Activated naive CD8-positive, alpha-beta T cell treated with anti-CD3 and anti-CD28 coated beads, Interleukin-2, amount 50 U/mL, for 24 hours (primary cell): ENCODE results near the gene C1orf94.
"Not testable (repeated sequence)": the region's sequence is repeated elsewhere in the genome, so short reads cannot be mapped to it uniquely, and the experiment has no call there.

Experiments used
- ATAC-seq: fragments of 150-1000 bp; cut with Tn5 transposase; one replicate; pipeline ENCODE4 v1.10.0; 2021
- DNase-seq: peaks from one replicate; pipeline ENCODE4 v3.0.0; 2021
- H3K27ac Mint-ChIP-seq: one replicate; pipeline ENCODE4 v1.8.0; 2021; ENCODE audit warnings: mild to moderate bottlenecking, mixed read lengths
- H3K27me3 Mint-ChIP-seq: one replicate; pipeline ENCODE4 v1.8.0; 2021; ENCODE audit warnings: mixed read lengths
- H3K36me3 Mint-ChIP-seq: one replicate; pipeline ENCODE4 v1.8.0; 2021; ENCODE audit warnings: low read depth, mixed read lengths
- H3K4me1 Mint-ChIP-seq: one replicate; pipeline ENCODE4 v1.8.0; 2021; ENCODE audit warnings: mixed read lengths
- H3K4me3 Mint-ChIP-seq: one replicate; pipeline ENCODE4 v1.8.0; 2021; ENCODE audit warnings: mild to moderate bottlenecking, moderate library complexity, mixed read lengths
- H3K9me3 Mint-ChIP-seq: one replicate; pipeline ENCODE4 v1.8.0; 2021; ENCODE audit warnings: mixed read lengths

The C1orf94 gene

GRCh38 chr1:34153246-34153645 lies 23.5 kb upstream of the C1orf94 start:
- H3K4me1 Mint-ChIP-seq, result no peaks in the 10 kb centered on the region
- no peak overlapping the region for H3K27ac Mint-ChIP-seq
- DNase-seq (no peak), ATAC-seq (no peak)
- no peaks in the 10 kb centered on the region for H3K36me3 Mint-ChIP-seq
- peaks cover 11% of the 10 kb centered on the region for H3K27me3 Mint-ChIP-seq
- no peaks in the 10 kb centered on the region for H3K9me3 Mint-ChIP-seq
- no peak overlapping the region for H3K4me3 Mint-ChIP-seq

GRCh38 chr1:34155860-34156259 lies 20.8 kb upstream of the C1orf94 start:
- Mint-ChIP-seq H3K9me3 (no peaks in the 10 kb centered on the region), H3K27ac (no peak overlapping the region), H3K4me1 (no peaks in the 10 kb centered on the region), H3K36me3 (no peaks in the 10 kb centered on the region), H3K27me3 (peaks cover 14% of the 10 kb centered on the region), H3K4me3 (no peak overlapping the region)
- no peak for ATAC-seq
- DNase-seq, result no peak

GRCh38 chr1:34156739-34157138 lies 20.0 kb upstream of the C1orf94 start:
- no peaks in the 10 kb centered on the region for H3K4me1 Mint-ChIP-seq
- no peaks in the 10 kb centered on the region for H3K9me3 Mint-ChIP-seq
- H3K36me3 Mint-ChIP-seq, result no peaks in the 10 kb centered on the region
- H3K27me3 Mint-ChIP-seq, result peaks cover 19% of the 10 kb centered on the region
- DNase-seq (no peak), ATAC-seq (no peak)
- no peak overlapping the region for H3K4me3 Mint-ChIP-seq
- H3K27ac Mint-ChIP-seq, result no peak overlapping the region

DNA sequence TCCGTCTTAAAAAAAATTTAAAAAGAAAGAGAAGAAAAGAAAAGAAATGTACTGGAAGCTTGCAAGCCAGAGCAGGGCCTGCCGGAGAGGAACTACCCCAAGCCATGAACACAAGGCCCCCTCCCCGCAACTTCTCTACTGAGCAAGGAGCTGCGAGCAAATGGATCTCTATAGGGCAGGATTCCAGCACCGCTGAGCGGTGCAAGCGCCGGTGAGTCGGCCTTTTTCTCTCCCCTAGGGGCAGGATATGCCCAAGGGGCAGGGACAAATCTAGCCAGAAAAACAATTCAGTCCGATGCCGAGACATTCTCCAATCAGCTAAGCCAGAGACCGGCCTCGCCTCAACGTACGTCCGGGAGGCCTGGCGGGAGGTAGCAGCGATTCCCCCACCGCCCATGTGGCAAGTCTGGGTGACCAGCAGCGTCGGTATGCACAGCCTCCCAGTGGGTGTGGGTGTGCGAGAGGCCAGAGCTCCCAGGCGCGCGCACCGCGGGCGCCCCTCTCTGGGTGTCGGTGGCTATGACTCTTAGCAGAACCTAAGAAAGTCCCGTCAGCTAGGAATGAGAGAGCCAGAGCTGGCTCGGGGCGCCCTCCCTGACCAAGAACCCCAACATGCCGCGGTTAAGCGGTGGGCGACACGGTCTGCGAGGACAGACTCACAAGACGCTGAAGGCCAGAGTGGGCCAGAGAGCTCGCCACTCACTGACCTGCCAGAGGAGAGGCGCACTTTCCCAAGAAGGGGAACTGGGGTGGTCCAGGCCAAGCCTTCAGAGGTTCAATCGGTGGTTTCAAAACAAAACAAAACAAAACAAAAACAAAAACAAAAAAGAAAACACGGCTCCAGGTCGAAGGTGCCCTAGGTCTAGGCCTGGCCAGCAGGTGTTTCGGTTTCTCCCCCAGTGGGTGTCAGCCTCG lies 13.6 kb upstream of the C1orf94 start:
- DNase-seq (peak; percentile 43), ATAC-seq (peak; percentile 73)
- peaks cover 60% of the 10 kb centered on the region for H3K27me3 Mint-ChIP-seq
- H3K4me1 Mint-ChIP-seq, result peaks cover 8% of the 10 kb centered on the region
- H3K4me3 Mint-ChIP-seq, result peak overlapping the region; percentile 34
- no peaks in the 10 kb centered on the region for H3K36me3 Mint-ChIP-seq
- no peaks in the 10 kb centered on the region for H3K9me3 Mint-ChIP-seq
- no peak overlapping the region for H3K27ac Mint-ChIP-seq

- DNase-seq (no peak), ATAC-seq (no peak)
- Mint-ChIP-seq H3K9me3 (no peaks in the 10 kb centered on the region), H3K27me3 (peaks cover 66% of the 10 kb centered on the region), H3K27ac (no peak overlapping the region), H3K36me3 (no peaks in the 10 kb centered on the region), H3K4me3 (no peak overlapping the region), H3K4me1 (peaks cover 8% of the 10 kb centered on the region)
Observed at GRCh38 chr1:34163792-34164731, 12.6 kb upstream of the C1orf94 start.

- no peak for ATAC-seq
- no peak for DNase-seq
- Mint-ChIP-seq H3K36me3 (no peaks in the 10 kb centered on the region), H3K9me3 (no peaks in the 10 kb centered on the region), H3K4me3 (no peak within 1 kb of the TSS), H3K4me1 (peaks cover 8% of the 10 kb centered on the region), H3K27ac (no peak within 1 kb of the TSS), H3K27me3 (peaks cover 62% of the 10 kb centered on the region)
Observed at GRCh38 chr1:34164771-34165391, 11.8 kb upstream of the C1orf94 start, which contains the start of gene CSMD2. TSS of gene CSMD2 (minus strand) at chr1:34165230. CDS start at chr1:34165097, 133 bp downstream.

DNA sequence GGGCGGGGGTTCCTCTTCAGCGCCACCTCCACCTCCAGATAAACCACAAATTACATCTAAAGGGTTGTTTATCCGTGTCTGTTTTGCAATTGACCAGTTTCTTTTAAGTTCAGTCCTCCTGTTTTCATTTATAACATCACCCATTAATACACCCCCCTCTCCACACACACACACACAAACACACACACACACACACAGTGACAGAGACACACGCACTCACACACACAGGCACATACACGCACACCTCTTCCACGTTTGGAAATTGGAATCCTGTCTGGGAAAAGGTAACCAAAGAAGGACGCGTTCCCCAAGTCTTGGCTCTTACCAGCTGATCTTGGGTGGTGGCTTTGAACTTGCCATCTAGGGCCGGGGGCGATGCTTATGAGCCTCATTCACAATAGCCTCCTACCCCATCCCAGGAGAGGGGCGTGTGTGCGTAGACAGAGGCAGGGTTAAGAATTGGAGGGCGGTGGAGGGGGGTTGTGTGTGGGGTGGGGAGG lies 11.2 kb upstream of the C1orf94 start:
- no peaks in the 10 kb centered on the region for H3K9me3 Mint-ChIP-seq
- DNase-seq (no peak), ATAC-seq (no peak)
- H3K27me3 Mint-ChIP-seq, result peaks cover 67% of the 10 kb centered on the region
- no peak overlapping the region for H3K4me3 Mint-ChIP-seq
- H3K36me3 Mint-ChIP-seq, result no peaks in the 10 kb centered on the region
- H3K27ac Mint-ChIP-seq, result no peak overlapping the region
- peaks cover 8% of the 10 kb centered on the region for H3K4me1 Mint-ChIP-seq

DNA sequence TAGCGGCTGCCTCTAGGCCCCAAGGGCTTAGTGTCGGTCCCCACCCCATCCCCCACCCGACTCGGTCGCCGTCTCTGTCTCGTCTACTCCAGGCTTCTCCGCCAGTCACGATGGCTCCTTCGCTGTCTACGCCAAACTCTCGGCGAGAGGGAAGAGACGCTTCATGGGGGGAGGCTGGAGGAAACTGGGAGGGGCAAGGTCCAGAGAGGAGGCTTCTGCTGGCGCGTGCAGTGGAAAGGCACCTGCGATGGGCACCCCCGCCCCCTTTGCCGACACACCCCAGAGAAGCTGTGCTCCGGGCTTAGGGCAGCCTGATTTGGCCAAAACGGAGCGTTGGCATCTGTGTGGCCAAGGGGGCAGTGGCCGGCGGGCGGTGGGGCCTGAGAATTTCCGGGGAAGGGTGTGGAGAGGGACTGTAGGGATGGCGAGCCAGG lies 10.5 kb upstream of the C1orf94 start:
- peaks cover 8% of the 10 kb centered on the region for H3K4me1 Mint-ChIP-seq
- no peaks in the 10 kb centered on the region for H3K36me3 Mint-ChIP-seq
- no peaks in the 10 kb centered on the region for H3K9me3 Mint-ChIP-seq
- DNase-seq (no peak), ATAC-seq (no peak)
- no peak overlapping the region for H3K27ac Mint-ChIP-seq
- H3K27me3 Mint-ChIP-seq, result peaks cover 69% of the 10 kb centered on the region
- no peak overlapping the region for H3K4me3 Mint-ChIP-seq

DNA sequence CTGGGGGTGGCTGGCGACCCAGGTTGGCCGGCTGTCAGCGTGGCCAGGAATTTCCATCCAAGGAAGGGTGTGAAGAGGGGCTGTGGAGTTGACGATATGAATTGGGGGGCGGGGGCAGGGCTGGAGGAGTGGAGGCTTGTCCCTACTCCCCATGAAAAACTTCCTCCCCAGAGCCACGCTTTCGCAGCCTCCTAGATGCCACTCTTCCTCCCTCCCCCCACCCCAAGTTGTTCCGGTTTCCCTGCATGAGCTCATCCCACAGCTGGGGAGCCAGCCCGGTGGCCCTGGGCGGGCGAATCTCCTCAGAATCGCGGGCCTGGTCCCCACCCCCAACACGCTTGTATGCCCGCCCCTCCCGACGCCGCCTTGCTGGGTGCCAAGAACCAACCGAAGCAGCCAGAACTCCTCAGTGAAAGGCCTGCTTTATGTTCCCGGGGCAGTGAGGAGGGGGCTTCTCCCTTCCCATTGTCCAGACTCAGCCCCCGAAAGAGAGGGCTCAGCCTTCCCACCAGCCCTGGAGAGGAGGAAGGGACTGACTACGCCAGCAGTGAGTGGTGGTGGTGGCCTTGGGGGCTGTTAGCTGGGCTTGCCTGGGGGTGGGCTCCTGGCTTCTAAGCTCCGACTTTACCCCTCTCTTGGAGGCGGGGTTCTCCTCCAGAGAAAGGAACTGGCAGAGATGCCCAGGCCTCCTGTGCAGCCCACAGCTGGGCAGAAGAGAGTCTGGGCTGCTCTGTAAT lies 9.9 kb upstream of the C1orf94 start:
- no peak overlapping the region for H3K27ac Mint-ChIP-seq
- peaks cover 63% of the 10 kb centered on the region for H3K27me3 Mint-ChIP-seq
- no peak for ATAC-seq
- no peak for DNase-seq
- H3K4me1 Mint-ChIP-seq, result peaks cover 8% of the 10 kb centered on the region
- no peaks in the 10 kb centered on the region for H3K9me3 Mint-ChIP-seq
- H3K36me3 Mint-ChIP-seq, result no peaks in the 10 kb centered on the region
- no peak overlapping the region for H3K4me3 Mint-ChIP-seq

- ATAC-seq (no peak), DNase-seq (no peak)
- Mint-ChIP-seq H3K4me1 (peaks cover 8% of the 10 kb centered on the region), H3K27me3 (peaks cover 58% of the 10 kb centered on the region), H3K36me3 (no peaks in the 10 kb centered on the region), H3K9me3 (no peaks in the 10 kb centered on the region), H3K4me3 (no peak overlapping the region), H3K27ac (no peak overlapping the region)
Observed at GRCh38 chr1:34167389-34167788, 9.3 kb upstream of the C1orf94 start.

- Mint-ChIP-seq H3K4me3 (no peak overlapping the region), H3K4me1 (no peaks in the 10 kb centered on the region), H3K36me3 (no peaks in the 10 kb centered on the region), H3K27ac (no peak overlapping the region), H3K27me3 (peaks cover 42% of the 10 kb centered on the region), H3K9me3 (no peaks in the 10 kb centered on the region)
- DNase-seq (no peak), ATAC-seq (no peak)
Observed at GRCh38 chr1:34175744-34176143, 963 bp upstream of the C1orf94 start.

GRCh38 chr1:34178072-34178471 lies 1.4 kb downstream of the C1orf94 start:
- no peak for ATAC-seq
- H3K36me3 Mint-ChIP-seq, result no peaks in the 10 kb centered on the region
- peaks cover 43% of the 10 kb centered on the region for H3K27me3 Mint-ChIP-seq
- DNase-seq, result no peak
- H3K9me3 Mint-ChIP-seq, result no peaks in the 10 kb centered on the region
- no peaks in the 10 kb centered on the region for H3K4me1 Mint-ChIP-seq
- H3K27ac Mint-ChIP-seq, result no peak overlapping the region
- no peak overlapping the region for H3K4me3 Mint-ChIP-seq

DNA sequence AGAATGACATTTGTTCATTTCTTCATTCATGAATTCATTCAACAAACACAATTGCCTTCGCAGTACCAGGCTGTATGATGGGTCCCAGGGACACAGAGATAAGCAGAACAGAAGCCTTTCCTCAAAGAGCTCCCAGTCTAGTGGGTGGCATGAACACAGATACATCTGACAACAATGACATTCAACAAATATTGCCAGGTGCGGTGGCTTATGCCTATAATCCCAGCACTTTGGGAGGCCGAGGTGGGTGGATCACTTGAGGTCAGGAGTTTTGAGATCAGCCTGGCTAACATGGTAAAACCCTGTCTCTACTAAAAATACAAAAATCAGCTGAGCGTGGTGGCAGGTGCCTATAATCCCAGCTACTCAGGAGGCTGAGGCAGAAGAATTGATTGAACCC lies 6.7 kb downstream of the C1orf94 start:
- H3K4me3 Mint-ChIP-seq, H3K9me3 Mint-ChIP-seq, H3K4me1 Mint-ChIP-seq, H3K36me3 Mint-ChIP-seq, H3K27ac Mint-ChIP-seq, ATAC-seq, DNase-seq: not testable (repeated sequence)
- H3K27me3 Mint-ChIP-seq, result peaks cover 32% of the 10 kb centered on the region
